NCI-H1105 (cell line): ENCODE results near the gene FDX2.

Experiments used
- DNase-seq: peaks from one replicate; lab custom pipeline; 2025; lab: John Stamatoyannopoulos, UW

FDX2 gene

DNA sequence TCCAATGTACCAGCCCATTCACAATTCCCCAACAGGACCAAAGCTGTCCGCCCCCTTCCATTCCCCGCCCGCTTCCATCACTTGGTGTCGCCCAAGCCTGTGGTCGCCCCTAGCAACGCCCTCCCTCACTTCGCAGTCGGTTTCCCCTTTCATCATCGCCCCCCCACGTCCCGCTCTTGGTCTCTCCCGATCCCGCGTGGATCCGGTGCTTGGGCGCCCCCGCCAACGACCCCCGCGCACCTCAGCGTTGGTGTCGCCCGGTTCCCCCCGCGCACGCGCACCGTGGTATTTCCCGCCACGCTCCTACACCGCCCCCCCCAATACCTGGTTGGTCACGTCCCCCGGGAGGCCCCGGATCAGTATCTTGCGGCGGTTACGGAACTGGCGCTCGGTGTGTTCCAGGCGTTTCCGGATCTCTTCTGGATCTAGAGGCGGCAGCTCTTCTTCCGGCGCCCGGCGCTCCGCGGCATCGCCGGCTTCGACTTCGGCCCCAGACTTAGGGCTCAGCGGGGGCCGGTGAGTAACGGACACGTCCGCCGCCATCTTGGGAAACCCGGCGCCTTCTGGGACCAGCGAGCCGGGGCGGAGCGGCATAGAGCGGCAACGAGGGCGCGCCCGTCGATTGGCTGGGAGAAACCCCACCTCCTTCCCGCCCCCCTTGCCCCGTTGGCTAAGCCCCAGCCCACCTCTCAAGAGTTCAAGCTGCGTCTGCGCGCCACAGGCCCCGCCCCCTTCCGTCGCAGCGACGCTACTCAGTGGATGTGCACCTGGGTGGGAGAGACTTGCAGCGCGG, 17.3 kb upstream of the FDX2 start, which contains the start of gene RAVER1:
Gene RAVER1 (minus strand): TSS at position 565 of the 793 bp plus-strand sequence. CDS start 22 bp downstream, at position 543.
- peak; percentile 97 for DNase-seq

GRCh38 chr19:10332158-10332964, 16.5 kb upstream of the FDX2 start:
- no peak for DNase-seq

DNA sequence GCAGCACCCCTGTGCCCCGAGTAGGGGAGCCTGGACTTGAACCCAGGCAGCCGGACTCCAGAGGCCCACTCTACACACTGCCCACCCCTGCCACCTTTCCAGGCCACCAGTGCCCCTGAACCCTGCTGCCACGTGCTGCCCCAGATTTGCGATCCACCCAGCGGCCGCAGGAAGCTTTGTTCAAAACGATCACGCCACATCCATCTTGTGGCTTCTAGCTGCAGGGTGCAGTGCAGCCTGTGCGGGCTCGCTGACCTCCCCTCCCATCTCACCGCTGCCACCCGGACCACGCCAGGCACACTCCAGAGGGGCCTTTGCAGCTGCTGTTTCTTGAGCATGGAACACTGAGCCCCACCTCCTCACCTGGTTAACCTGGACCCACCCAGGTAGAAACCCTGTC, 13.7 kb upstream of the FDX2 start:
- DNase-seq, result no peak

DNA sequence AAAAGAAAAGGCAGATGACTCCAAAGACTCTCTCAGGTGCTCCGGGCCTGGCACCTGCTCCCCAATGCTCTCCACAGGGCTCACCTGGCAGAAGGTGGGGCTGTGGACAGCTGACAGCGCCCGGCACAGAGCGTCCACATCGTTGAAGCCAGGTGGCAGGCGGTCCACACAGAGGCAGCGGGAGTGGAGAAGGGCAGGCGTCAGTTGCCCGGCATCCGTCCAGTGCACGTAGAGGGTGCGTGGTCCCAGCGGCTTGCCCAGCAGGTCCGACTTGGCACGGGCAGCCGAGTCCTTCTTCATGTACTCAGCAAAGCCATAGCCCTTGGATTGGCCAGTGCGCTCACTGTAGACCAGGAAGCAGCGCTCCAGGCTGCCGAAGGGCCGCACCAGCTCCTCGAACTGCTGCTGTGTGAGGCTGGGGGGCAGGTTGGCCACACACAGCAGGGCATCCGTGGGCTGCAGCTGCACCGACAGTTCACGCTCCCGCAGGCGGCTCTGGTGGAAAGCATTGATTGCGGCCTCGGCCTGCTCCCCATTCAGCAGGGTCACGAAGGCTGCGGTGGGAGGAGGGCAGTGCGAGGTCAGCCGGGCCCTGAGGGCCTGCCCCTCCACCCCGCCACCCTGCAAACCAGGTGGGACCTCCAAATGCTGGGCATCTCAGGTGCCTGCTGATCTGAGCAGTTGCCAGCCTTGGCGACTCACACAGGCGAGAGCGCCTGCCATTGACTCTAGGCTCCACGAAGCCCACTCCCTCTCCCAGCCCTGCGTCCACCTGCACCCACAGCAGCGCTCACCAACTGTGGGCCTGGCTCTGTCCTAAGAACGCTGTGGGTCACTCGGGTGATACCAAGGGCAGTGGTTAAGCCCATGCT, 13.0 kb upstream of the FDX2 start:
- no peak for DNase-seq

- no peak for DNase-seq
Observed at GRCh38 chr19:10327793-10328192, 12.0 kb upstream of the FDX2 start.

- no peak for DNase-seq
Observed at GRCh38 chr19:10325732-10326131, 9.9 kb upstream of the FDX2 start.

GRCh38 chr19:10321874-10322835, 6.3 kb upstream of the FDX2 start:
- no peak for DNase-seq

- no peak for DNase-seq
Observed at GRCh38 chr19:10321417-10321797, 5.6 kb upstream of the FDX2 start.

GRCh38 chr19:10320602-10321416, 5.0 kb upstream of the FDX2 start:
- no peak for DNase-seq

- no peak for DNase-seq
Observed at GRCh38 chr19:10318807-10319682, 3.2 kb upstream of the FDX2 start.

GRCh38 chr19:10317857-10318462, 2.1 kb upstream of the FDX2 start:
- DNase-seq, result no peak

DNA sequence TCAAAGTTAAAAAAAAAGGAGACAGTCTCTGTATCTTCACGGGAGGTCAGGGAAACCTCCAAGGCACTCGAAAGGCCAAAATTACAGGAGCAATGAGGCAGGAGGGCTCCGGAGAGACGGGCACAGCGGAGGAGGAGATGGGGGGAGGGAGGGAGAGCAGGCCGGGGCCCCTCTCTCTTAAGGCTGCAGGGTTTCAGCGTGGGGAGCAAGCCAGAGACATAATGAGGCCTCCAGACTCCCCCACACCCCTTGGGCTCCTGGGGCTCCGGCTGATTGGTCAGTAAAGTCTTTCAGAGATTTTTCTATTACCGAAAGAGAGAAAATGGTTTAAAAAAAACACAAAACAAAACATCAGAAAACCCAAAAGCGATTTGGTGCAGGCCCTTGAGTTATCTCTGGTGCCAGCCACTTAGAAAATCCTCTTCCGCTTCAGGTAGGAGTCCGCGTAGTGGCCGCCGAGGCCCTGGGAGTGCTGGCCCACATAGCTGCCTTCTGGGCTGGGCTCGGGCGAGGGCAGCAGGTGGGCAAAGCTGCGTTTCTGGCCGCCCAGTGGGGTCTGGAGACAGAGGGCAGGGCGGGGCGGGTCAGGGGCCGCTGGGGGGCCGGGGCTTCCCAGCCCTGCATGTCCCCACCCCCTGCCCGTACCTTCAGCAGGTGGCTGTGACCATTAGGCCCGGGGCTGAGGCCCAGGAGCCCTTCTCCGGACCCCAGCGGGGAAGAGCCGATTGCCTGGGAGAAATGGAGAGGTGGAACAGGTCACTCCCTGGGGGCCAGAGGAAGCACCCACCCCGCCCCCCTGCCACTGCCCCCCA, 1.4 kb upstream of the FDX2 start:
- no peak for DNase-seq

DNA sequence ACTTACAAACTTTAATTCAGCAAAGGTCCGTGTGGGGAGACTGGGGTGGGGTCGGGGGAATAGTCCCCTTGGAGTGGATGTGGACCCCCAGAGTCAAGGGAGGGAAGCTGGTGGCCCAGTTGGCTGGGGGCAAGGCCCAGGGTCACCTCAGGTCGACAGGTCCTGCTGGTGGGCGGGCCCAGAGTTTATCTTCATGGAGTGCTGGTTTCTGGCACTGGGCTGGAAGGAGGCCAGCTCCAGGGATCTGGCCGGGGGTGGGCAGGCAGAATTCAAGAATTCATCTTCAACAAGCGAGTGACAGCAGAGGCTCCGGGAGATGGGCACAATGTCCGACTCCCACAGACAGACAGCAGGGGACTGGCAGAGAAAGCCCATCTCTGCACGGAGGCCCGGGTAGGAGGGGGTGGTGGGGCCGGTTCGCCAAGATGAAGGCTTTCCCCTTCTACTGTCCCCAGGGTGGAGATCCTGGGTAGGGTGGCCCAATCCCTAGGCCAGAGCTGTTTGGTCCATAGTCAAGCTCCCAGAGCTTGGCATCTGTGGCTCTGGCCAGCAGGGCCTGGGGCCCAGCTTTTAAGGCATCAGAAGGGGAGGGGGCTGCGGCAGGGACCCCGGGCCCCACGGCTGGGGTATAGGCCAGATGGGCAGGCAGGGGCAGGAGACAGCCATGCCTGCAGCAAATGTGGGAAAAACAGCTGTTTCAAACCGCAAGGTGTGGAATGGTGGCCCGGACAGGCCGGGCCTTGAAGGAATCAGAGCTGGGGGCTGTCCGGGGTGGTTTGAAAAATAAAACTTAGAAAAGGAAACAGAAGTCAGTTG, 622 bp upstream of the FDX2 start:
- DNase-seq, result peak; percentile 2

GRCh38 chr19:10309423-10309822, 6.4 kb downstream of the FDX2 start, which contains the start of gene ZGLP1:
Gene ZGLP1, minus strand, starts transcription at chr19:10309815.
- DNase-seq, result no peak

DNA sequence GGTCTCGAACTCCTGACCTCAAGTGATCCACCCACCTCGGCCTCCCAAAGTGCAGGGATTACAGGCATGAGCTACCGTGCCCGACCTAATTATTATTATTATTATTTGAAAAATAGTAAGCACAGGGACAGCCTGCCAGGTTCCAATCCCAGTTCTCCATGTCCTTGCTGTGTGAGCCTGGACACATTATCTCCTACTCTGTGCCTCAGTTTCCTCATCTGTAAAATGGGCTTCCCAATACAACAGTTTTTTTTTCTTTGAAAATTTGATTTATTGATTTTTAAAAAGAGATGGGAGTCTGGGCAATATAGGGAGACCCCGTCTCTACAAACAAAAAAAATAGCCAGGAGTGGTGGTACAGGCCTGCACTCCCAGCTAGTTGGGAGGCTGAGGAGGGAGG, 9.5 kb downstream of the FDX2 start:
- DNase-seq, result no peak

GRCh38 chr19:10305139-10305806, 10.5 kb downstream of the FDX2 start:
- DNase-seq, result no peak
